ENCODE data around the gene FNIP2. TPM values are rescaled to one million over a fixed set of nuclear protein-coding genes. Genes with fewer than 3 reads are reported as not detected.
A peak's percentile ranks its signal among the peaks of the same experiment; 100 is the strongest.

FNIP2 gene
- total and polyA plus RNA-seq, 9 of the 15 experiments (the other 6 are each of a cell fraction or from before 2014, with no cell fraction given) = 1.7 to 15.5 (median 8.3) TPM

DNA sequence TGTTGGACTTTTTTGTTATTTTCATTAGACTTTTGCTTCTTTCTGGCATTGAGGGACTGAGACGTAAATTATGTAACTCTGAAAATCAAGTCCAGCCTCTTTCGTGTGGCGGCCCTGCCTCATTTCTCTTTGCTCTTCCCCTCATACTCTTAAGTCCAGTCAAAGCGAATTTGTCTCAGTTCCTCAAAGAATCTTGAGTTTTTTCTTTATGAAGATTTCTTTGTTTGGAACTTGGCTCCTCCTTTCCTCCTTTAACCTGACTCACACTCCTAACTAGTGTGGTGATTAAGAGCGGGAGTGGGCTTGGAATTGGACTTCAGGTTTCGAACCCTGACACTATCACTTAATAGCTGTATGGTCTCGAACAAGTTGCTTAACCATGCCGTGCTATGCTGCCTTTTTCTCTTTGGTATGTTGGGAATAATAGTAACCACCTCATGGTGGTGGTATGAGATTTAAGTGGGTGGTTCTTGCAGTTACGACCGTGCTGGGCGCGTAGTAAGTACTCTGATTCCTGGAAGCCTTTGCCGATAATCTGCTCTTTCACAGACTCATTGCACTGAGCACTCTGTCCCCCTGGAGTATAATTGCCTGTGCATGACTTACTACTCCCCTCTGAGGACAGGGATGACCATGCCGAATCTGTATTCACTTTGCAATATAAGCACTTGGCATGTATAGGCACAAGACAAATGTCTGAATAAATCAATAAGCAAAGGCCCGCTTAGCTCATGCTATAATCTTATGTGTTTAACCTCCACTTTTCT is 19.1 kb downstream of the FNIP2 start (continued):
- TF ChIP-seq NONO (IDR thresholded peaks at IDR 0.05; ENCODE audit: low read depth in 2 of 2, low read length in 1 of 2) = 0 out of 4 replicates have a peak, but pooled peaks of 1 of the 2 experiments have one; percentile 26
- TF ChIP-seq FOXJ3 (CRISPR knock-in tag; IDR thresholded peaks at IDR 0.05) = no peak
- TF ChIP-seq CHD2 (IDR thresholded peaks at IDR 0.05; ENCODE audit: low read depth, low read length) = no peak
- TF ChIP-seq, protein P1, sequence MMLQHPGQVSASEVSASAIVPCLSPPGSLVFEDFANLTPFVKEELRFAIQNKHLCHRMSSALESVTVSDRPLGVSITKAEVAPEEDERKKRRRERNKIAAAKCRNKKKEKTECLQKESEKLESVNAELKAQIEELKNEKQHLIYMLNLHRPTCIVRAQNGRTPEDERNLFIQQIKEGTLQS (IDR thresholded peaks at IDR 0.05) = 0 out of 2 replicates have a peak, but pooled peaks have one; percentile 10
- TF ChIP-seq, protein P1 (CRISPR knock-in tag; conservative IDR thresholded peaks at IDR 0.05) = no peak
- TF ChIP-seq RAD21 (CRISPR knock-in tag; conservative IDR thresholded peaks at IDR 0.05 in 1 of 2, IDR thresholded peaks at IDR 0.05 in 1 of 2) = peak in 1 of 2 experiments; percentile 11; a peak in 1 of 4 replicates
- peak; percentile 17; the same call in 1 of the 2 replicates for TF ChIP-seq MYC (IDR thresholded peaks at IDR 0.05; ENCODE audit: low read depth, low read length)
- TF ChIP-seq MYC (CRISPR knock-in tag; IDR thresholded peaks at IDR 0.05; ENCODE audit: borderline replicate concordance, low read depth) = no peak
- peak; percentile 33; the same call in 1 of the 2 replicates for TF ChIP-seq TEAD4 (IDR thresholded peaks at IDR 0.05; ENCODE audit: low read length)
- TF ChIP-seq TEAD4 (CRISPR knock-in tag; IDR thresholded peaks at IDR 0.05; ENCODE audit: borderline replicate concordance) = no peak
- TF ChIP-seq NFE2L1 (tag; IDR thresholded peaks at IDR 0.05; ENCODE audit: borderline replicate concordance, low read depth) = no peak
- TF ChIP-seq CBFA2T3 (IDR thresholded peaks at IDR 0.05) = no peak
- 0 out of 2 replicates have a peak, but pooled peaks have one; percentile 9 for TF ChIP-seq CREM (IDR thresholded peaks at IDR 0.05; ENCODE audit: low read depth)
- TF ChIP-seq, protein P2, sequence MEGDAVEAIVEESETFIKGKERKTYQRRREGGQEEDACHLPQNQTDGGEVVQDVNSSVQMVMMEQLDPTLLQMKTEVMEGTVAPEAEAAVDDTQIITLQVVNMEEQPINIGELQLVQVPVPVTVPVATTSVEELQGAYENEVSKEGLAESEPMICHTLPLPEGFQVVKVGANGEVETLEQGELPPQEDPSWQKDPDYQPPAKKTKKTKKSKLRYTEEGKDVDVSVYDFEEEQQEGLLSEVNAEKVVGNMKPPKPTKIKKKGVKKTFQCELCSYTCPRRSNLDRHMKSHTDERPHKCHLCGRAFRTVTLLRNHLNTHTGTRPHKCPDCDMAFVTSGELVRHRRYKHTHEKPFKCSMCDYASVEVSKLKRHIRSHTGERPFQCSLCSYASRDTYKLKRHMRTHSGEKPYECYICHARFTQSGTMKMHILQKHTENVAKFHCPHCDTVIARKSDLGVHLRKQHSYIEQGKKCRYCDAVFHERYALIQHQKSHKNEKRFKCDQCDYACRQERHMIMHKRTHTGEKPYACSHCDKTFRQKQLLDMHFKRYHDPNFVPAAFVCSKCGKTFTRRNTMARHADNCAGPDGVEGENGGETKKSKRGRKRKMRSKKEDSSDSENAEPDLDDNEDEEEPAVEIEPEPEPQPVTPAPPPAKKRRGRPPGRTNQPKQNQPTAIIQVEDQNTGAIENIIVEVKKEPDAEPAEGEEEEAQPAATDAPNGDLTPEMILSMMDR (IDR thresholded peaks at IDR 0.05 in 2 of 3, conservative IDR thresholded peaks at IDR 0.05 in 1 of 3; ENCODE audit: insufficient read depth in 2 of 3, low read depth in 1 of 3, low read length in 3 of 3) = peak in 2 of 3 experiments; percentile 14 to 21; a peak in 1 of 6 replicates
- TF ChIP-seq, protein P3, sequence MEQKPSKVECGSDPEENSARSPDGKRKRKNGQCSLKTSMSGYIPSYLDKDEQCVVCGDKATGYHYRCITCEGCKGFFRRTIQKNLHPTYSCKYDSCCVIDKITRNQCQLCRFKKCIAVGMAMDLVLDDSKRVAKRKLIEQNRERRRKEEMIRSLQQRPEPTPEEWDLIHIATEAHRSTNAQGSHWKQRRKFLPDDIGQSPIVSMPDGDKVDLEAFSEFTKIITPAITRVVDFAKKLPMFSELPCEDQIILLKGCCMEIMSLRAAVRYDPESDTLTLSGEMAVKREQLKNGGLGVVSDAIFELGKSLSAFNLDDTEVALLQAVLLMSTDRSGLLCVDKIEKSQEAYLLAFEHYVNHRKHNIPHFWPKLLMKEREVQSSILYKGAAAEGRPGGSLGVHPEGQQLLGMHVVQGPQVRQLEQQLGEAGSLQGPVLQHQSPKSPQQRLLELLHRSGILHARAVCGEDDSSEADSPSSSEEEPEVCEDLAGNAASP (IDR thresholded peaks at IDR 0.05) = no peak
- TF ChIP-seq, protein P4, sequence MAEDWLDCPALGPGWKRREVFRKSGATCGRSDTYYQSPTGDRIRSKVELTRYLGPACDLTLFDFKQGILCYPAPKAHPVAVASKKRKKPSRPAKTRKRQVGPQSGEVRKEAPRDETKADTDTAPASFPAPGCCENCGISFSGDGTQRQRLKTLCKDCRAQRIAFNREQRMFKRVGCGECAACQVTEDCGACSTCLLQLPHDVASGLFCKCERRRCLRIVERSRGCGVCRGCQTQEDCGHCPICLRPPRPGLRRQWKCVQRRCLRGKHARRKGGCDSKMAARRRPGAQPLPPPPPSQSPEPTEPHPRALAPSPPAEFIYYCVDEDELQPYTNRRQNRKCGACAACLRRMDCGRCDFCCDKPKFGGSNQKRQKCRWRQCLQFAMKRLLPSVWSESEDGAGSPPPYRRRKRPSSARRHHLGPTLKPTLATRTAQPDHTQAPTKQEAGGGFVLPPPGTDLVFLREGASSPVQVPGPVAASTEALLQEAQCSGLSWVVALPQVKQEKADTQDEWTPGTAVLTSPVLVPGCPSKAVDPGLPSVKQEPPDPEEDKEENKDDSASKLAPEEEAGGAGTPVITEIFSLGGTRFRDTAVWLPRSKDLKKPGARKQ (CRISPR knock-in tag; IDR thresholded peaks at IDR 0.05) = 0 out of 2 replicates have a peak, but pooled peaks have one; percentile 28
- TF ChIP-seq PCBP1 (IDR thresholded peaks at IDR 0.05; ENCODE audit: low read depth, low read length, poor library complexity, severe bottlenecking) = no peak
- no peak for TF ChIP-seq LARP7 (IDR thresholded peaks at IDR 0.05)
- 0 out of 2 replicates have a peak, but pooled peaks have one; percentile 34 for TF ChIP-seq ARID1B (IDR thresholded peaks at IDR 0.05)
- 0 out of 2 replicates have a peak, but pooled peaks have one; percentile 44 for TF ChIP-seq ZKSCAN1 (IDR thresholded peaks at IDR 0.05; ENCODE audit: low read depth, low read length)
- TF ChIP-seq HDAC2 (IDR thresholded peaks at IDR 0.05) = peak; percentile 45; the same call in 1 of the 2 replicates
- TF ChIP-seq BMI1 (IDR thresholded peaks at IDR 0.05; ENCODE audit: low read length) = no peak
- no peak for TF ChIP-seq NCOA4 (IDR thresholded peaks at IDR 0.05; ENCODE audit: partially characterized antibody)

Measured in K562 (cell line).